Measurements from ENCODE around the gene SKI. TPM values are rescaled to one million over a fixed set of nuclear protein-coding genes. Genes with fewer than 3 reads are reported as not detected.

The SKI gene
- total RNA-seq, 1 donor from 2014 or later = 90.0 TPM

- H3K36me3 ChIP-seq = no peaks in the 10 kb centered on the region
- intact Hi-C loops (cut with DNase I) = loop anchor here (5.0 kb wide), 1 partner anchor 183 kb away; no protein-coding TSS in a partner anchor
- DNase-seq (peak; percentile 92), ATAC-seq (peak; percentile 84 to 87)
- H3K4me3 ChIP-seq = peak overlapping the region; percentile 59
- no peaks in the 10 kb centered on the region for H3K9me3 ChIP-seq
- TF ChIP-seq CTCF (IDR thresholded peaks at IDR 0.05) = no peak
- H3K4me1 ChIP-seq = peaks cover 50% of the 10 kb centered on the region
- H3K27me3 ChIP-seq (ENCODE audit: low read depth) = no peaks in the 10 kb centered on the region
- H3K27ac ChIP-seq = peak overlapping the region; percentile 88
Observed at GRCh38 chr1:2199042-2199810, 28.9 kb upstream of the SKI start.

GRCh38 chr1:2200308-2200943 is 27.7 kb upstream of the SKI start:
- peak overlapping the region; percentile 88 for H3K27ac ChIP-seq
- H3K4me3 ChIP-seq = no peak overlapping the region
- no peak for DNase-seq
- ATAC-seq = no peak
- H3K27me3 ChIP-seq (ENCODE audit: low read depth) = no peaks in the 10 kb centered on the region
- H3K36me3 ChIP-seq = no peaks in the 10 kb centered on the region
- no peaks in the 10 kb centered on the region for H3K9me3 ChIP-seq
- intact Hi-C loops (cut with DNase I) = no loop called here
- no peak for TF ChIP-seq CTCF (IDR thresholded peaks at IDR 0.05)
- peaks cover 52% of the 10 kb centered on the region for H3K4me1 ChIP-seq

GRCh38 chr1:2201062-2201461 is 27.1 kb upstream of the SKI start:
- DNase-seq = no peak
- TF ChIP-seq CTCF (IDR thresholded peaks at IDR 0.05) = no peak
- no peaks in the 10 kb centered on the region for H3K36me3 ChIP-seq
- no peak overlapping the region for H3K27ac ChIP-seq
- H3K27me3 ChIP-seq (ENCODE audit: low read depth) = no peaks in the 10 kb centered on the region
- no peak for ATAC-seq
- H3K4me1 ChIP-seq = peaks cover 52% of the 10 kb centered on the region
- H3K4me3 ChIP-seq = no peak overlapping the region
- no peaks in the 10 kb centered on the region for H3K9me3 ChIP-seq
- intact Hi-C loops (cut with DNase I) = no loop called here

DNA sequence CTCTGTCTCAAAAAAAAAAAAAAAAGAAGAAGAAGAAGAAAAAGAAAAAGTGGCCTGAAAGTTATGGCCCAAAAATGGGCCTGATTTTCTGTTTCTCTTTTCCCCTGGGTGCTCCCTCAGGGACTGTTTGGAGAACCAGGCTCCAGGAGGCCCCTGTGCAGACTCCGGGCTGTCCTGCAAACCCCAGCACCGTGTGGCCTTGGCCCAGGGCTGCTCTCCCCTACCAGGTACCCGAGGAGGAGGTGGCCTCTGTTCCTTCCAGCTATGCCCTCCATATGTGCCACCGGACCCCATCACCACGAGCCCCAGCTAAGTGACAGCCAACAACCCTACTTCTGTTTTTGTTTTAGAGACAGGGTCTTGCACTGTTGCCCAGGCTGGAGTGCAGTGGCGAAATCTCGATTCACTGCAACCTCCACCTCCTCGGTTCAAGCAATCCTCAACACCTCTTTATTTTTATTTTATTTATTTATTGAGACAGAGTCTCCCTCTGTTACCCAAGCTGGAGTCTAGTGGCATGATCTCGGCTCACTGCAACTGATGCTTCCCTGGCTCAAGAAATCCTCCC is 26.0 kb upstream of the SKI start:
- H3K27ac ChIP-seq = no peak overlapping the region
- ATAC-seq (no peak), DNase-seq (no peak)
- H3K36me3 ChIP-seq = no peaks in the 10 kb centered on the region
- peaks cover 62% of the 10 kb centered on the region for H3K4me1 ChIP-seq
- no peaks in the 10 kb centered on the region for H3K9me3 ChIP-seq
- no peak for TF ChIP-seq CTCF (IDR thresholded peaks at IDR 0.05)
- intact Hi-C loops (cut with DNase I) = no loop called here
- H3K4me3 ChIP-seq = no peak overlapping the region
- H3K27me3 ChIP-seq (ENCODE audit: low read depth) = no peaks in the 10 kb centered on the region

- ATAC-seq = no peak
- Histone ChIP-seq H3K27ac (peak overlapping the region; percentile 81), H3K4me3 (no peak overlapping the region), H3K4me1 (peaks cover 72% of the 10 kb centered on the region), H3K36me3 (no peaks in the 10 kb centered on the region), H3K27me3 (ENCODE audit: low read depth) (no peaks in the 10 kb centered on the region), H3K9me3 (no peaks in the 10 kb centered on the region)
- intact Hi-C loops (cut with DNase I) = no loop called here
- TF ChIP-seq CTCF (IDR thresholded peaks at IDR 0.05) = no peak
- DNase-seq = no peak
Observed at GRCh38 chr1:2202843-2203601, 25.1 kb upstream of the SKI start.

Measured in lower lobe of right lung (tissue), 2 donors.